Measurements from ENCODE around the gene PSTPIP1. TPM values are rescaled to one million over a fixed set of nuclear protein-coding genes. Genes with fewer than 3 reads are reported as not detected.

PSTPIP1 gene
- total and polyA plus RNA-seq, 9 donors: 1.3 to 2.9 (median 2.3) TPM

Other genes starting within 250 kb of the PSTPIP1 start
- gene SCAPER, start 89.8 kb upstream of the PSTPIP1 start, total RNA-seq: 79.0 TPM
- gene SCAPER, start 89.8 kb upstream of the PSTPIP1 start, polyA plus RNA-seq (ENCODE audit: insufficient read depth in 1 of 8, insufficient read length in 8 of 8, low replicate concordance in 1 of 8): 10 to 100 TPM; 61.5 to 83.1 (median 72.8) TPM
- gene RCN2, start 63.4 kb upstream of the PSTPIP1 start, total RNA-seq: 51.2 TPM
- 100 to 1,000 TPM in 5 of 8 donors, 10 to 100 TPM in 3; 91.5 to 131 (median 107) TPM for gene RCN2, start 63.4 kb upstream of the PSTPIP1 start, polyA plus RNA-seq (ENCODE audit: insufficient read depth in 1 of 8, insufficient read length in 8 of 8, low replicate concordance in 1 of 8)
- gene TSPAN3, start 76.0 kb downstream of the PSTPIP1 start, total RNA-seq: 397 TPM
- gene TSPAN3, start 76.0 kb downstream of the PSTPIP1 start, polyA plus RNA-seq (ENCODE audit: insufficient read depth in 1 of 8, insufficient read length in 8 of 8, low replicate concordance in 1 of 8): 100 to 1,000 TPM; 343 to 425 (median 400) TPM

All from muscle of leg (tissue), 9 donors.